GOT3 (cell line): Measurements from ENCODE around the gene ARMC12.

Experiments
- DNase-seq: peaks from one replicate; lab custom pipeline; 2025; ENCODE audit warnings: mixed read lengths; lab: John Stamatoyannopoulos, UW

The ARMC12 gene

GRCh38 chr6:35735452-35735851 is 1.4 kb upstream of the ARMC12 start:
- no peak for DNase-seq

- no peak for DNase-seq
These were observed 458 bp upstream of the ARMC12 start for GRCh38 chr6:35736253-35736894.

- no peak for DNase-seq
These were observed 780 bp downstream of the ARMC12 start for GRCh38 chr6:35737413-35738211.

DNA sequence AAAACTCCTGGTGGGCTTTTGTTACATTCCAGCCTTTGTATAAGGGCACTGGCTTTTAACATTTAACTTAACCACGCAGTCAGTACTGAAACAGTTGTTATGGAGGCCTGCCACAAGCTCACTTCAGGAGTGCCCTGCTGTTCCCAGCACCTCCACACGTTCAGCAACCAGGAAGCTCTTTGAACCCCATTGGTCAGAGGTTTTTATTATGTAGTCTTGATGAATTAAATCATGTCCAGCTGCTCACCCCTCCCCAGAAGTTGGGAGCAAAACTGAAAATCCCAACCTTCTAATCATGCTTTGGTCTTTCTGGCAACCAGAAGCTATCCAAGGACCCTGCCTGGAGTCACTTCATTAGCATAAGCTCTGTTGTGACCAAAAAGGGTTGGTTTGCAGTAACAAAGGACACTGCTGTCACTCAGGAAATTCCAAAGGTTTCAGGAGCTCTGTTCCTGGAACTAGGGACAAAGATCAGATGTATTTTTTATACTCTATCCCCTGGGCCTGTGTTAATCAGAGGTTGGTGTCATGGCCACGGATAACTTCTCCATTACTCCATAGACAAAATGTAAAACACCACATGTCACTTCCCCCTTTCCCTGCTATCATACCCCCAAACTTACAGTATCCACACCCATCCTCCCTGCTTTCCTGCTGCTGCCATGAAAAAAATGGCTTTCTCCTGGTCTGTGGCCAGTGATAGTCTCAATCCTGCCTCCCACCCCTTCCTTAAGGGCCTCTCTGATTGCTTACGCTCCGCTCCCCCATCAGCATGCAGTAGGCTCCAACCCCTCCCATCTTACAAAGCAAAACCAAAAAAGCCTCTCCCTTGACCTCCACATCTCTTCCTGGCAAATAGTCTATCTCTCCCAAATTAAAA is 3.1 kb downstream of the ARMC12 start:
- DNase-seq: no peak

GRCh38 chr6:35742842-35743241 is 6.0 kb downstream of the ARMC12 start:
- DNase-seq: no peak

GRCh38 chr6:35745509-35745908 is 8.7 kb downstream of the ARMC12 start:
- DNase-seq: no peak

DNA sequence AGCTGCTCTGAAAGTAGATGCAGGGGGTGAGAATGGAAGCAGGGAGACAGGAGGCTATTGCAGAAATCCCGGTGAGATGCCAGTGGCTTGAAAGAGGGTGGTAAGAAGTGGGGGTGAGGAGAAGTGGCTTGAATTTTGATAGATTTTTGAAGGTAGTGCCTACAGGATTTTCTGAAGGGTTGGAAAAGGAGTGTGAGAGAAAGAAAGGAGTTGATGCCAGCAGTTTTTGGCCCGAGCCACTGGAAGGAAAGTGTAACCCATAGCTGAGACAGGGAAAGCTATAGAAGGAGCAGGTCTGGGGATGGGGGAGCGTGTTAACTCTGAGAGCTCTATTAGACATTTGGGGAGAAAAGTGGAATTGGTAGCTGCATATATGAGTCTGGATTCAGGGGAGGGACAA is 9.7 kb downstream of the ARMC12 start:
- DNase-seq: no peak

GRCh38 chr6:35747877-35748276 is 11.0 kb downstream of the ARMC12 start:
- DNase-seq: no peak

DNA sequence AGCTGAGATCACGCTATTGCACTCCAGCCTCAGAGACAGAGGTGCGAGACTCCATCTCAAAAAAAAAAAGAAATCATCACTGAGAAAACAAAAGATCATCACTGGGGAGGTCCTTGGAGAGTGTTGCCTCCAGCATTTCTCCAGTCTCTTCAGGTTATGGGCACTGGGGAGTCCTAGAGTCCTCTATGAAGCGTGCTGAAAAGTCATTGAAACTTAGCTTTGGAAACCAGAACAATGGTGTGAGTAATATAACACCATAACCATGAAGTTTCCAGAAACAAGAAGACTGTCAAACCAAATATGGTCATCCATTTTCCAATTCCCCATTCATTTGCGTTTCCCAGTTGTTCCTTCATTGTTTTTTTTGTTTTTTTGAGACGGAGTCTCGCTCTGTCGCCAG is 13.7 kb downstream of the ARMC12 start:
- no peak for DNase-seq

DNA sequence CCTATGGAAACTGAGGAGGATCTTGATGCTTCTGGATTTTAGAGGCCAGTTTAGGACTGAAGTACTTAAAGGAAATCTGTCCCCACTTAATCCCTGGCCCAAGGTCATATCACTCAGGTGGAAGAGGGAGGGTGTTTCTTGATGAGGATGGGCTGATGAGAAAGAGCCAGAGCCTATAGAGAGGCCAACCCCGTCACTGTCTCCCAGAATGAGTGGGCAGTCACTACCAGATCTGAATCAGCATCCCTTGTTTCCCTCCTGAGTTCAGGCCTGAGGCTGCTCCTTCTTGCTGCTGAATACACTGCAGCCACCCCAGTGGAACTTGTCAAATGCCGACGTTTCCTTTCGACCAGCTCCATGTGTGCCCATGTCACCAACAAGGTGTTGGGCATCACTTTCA is 14.8 kb downstream of the ARMC12 start:
- no peak for DNase-seq

DNA sequence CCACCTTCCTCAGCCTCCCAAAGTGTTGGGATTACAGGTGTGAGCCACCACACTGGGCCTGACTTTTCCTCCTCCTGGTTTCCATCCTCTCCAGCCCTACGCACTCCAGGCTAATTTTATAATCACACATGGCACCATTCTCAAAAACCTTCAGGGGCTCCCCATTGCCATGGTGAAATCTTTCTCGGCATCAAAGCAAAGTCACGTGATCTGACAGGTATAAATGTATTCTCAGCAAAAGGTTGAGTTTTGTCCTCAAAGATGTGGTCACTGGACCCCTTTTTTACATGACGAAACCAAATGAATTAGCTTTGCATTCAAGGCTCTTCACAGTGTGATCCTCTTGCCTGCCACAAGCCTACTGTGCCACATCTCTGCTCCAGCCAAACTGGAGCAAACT is 15.5 kb downstream of the ARMC12 start:
- DNase-seq: no peak

GRCh38 chr6:35754452-35755277 is 17.8 kb downstream of the ARMC12 start:
- DNase-seq: no peak

- no peak for DNase-seq
These were observed 18.6 kb downstream of the ARMC12 start for GRCh38 chr6:35755278-35755924.

GRCh38 chr6:35757456-35758123 is 20.8 kb downstream of the ARMC12 start:
- no peak for DNase-seq

GRCh38 chr6:35759426-35759825 is 22.6 kb downstream of the ARMC12 start:
- no peak for DNase-seq

DNA sequence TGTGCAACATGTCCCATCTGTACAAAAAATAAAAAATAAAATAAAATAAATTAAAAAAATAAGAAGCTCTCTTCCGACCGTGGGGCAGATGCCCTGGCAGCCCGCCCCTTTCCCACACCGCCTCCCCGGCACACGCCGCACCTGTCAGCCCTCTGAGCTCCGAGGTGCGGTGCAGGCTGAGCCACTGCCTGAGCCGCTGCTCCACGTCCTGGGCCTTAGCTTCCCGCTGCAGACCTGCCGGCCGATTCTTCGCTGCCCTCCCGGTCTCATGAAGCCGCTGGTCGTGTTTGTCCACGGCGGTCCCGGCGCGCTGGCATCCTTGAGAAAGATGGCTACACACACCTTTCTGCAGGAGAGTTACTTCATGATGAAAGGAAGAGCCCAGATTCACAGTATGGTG is 28.9 kb downstream of the ARMC12 start:
- DNase-seq: no peak

DNA sequence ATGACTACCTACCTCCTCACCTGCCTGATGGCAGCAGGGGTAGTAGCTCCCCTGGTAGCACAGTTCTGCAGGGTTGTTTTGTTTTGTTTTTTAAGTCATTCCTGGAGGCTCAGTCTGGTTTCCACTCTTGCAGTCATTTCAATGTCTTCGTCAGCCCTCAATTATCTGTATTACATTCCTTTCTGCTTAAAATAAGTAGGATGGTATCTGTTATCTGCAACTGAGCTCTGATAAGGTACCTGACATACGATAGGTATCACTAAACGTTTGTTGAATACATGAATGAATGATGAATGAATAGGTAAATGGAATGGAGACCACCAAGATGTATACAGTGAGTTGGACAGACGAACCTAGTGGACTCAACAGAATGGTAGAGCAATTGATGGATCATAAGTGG is 32.4 kb downstream of the ARMC12 start:
- no peak for DNase-seq

GRCh38 chr6:35771343-35771627 is 34.5 kb downstream of the ARMC12 start:
- no peak for DNase-seq

GRCh38 chr6:35774116-35774794 is 37.4 kb downstream of the ARMC12 start:
- DNase-seq: no peak

DNA sequence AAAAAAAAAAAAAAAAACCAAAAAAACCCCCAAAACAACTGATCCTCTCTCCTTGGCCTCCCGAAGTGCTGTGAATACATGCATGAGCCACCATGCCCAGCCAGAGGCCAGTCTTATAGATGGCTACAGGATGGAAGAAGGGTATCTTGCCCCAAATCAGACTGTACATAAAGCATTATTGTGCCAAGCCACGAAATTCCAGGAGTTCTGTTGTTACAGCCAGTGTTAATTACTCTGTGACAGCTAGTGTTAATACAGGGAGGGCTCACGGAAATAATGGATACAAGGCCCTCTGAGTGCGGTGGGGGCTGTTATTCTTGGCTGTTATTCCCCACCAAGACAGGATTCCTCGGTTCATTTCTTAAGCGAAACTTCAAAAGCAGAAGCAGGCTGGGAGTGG is 38.2 kb downstream of the ARMC12 start:
- no peak for DNase-seq
